H1 (cell line): ENCODE results near the gene SVOPL. TPM values are rescaled to one million over a fixed set of nuclear protein-coding genes. Genes with fewer than 3 reads are reported as not detected.

ENCODE experiments used
- CHD7 ChIP-seq: fragments of 300-600 bp; sonication (generic); IDR thresholded peaks from 2 replicates; pipeline ENCODE4 v1.7.1; 2012; ENCODE audit warnings: low read length, moderate library complexity, mild to moderate bottlenecking, inconsistent platforms; ENCODE audit not compliant: insufficient replicate concordance
- JUN ChIP-seq: IDR thresholded peaks from 2 replicates; pipeline ENCODE4 v1.6.1; 2011; ENCODE audit warnings: low read depth, mild to moderate bottlenecking, improper control_type of control experiment, low read length
- KDM1A ChIP-seq: fragments of 200-600, 300-600 bp; sonication (generic); IDR thresholded peaks from 2 replicates; pipeline ENCODE4 v1.7.1; 2016; ENCODE audit warnings: mild to moderate bottlenecking, low read length, borderline replicate concordance
- SUZ12 ChIP-seq: fragments of 200-600 bp; sonication (generic); IDR thresholded peaks from 2 replicates; pipeline ENCODE4 v1.6.1; 2012; ENCODE audit warnings: mild to moderate bottlenecking, inconsistent platforms, low read length, moderate library complexity, mixed read lengths
- polyA plus RNA-seq, 7 experiments: library from polyadenylated mRNA; depleted of rRNA in 3 of 7; stranded (reverse) in 5 of 7; unstranded in 2 of 7; fragments of >200 nt in 5 of 7; fragments of 200-250 nt in 2 of 7; gene quantifications; 1 replicate in 5 of 7; 2 replicates in 1 of 7; 4 replicates in 1 of 7; pipeline versions ENCODE4 v1.2.1 to v1.2.3, GENCODE V29; 2011 to 2013; ENCODE audit warnings: missing spikeins in 2 of 7, mixed read lengths in 2 of 7
- total RNA-seq: library from RNA; stranded (reverse); fragmentation: NEBNext Ultra II Directional; extraction: Animal tissue kit (Norgen Biotek cat#: 25700); gene quantifications from 2 replicates; pipeline ENCODE4 v1.2.1, GENCODE V29; 2021

Gene SVOPL
- total and polyA plus RNA-seq, 2 of the 8 experiments (the other 6 are each of a cell fraction or from before 2014, with no cell fraction given) = 1.1 to 1.4 TPM

GRCh38 chr7:138608275-138608674, 92.9 kb downstream of the SVOPL start (continued):
- TF ChIP-seq CHD7 (no peak), SUZ12 (no peak), KDM1A (no peak), JUN (no peak)
